ENCODE measurements around the gene DENND1C. TPM values are rescaled to one million over a fixed set of nuclear protein-coding genes. Genes with fewer than 3 reads are reported as not detected.
A peak's percentile ranks its signal among the peaks of the same experiment; 100 is the strongest.
"Not testable (repeated sequence)": the region's sequence is repeated elsewhere in the genome, so short reads cannot be mapped to it uniquely, and the experiment has no call there.

The DENND1C gene
- polyA plus RNA-seq, 3 donors from 2014 or later = 29.0 to 120 (median 32.9) TPM

GRCh38 chr19:6450166-6450565, 31.4 kb downstream of the DENND1C start:
- Mint-ChIP-seq H3K36me3 (peaks cover 15 to 23% (median 17%) of the 10 kb centered on the region in 3 donors), H3K4me3 (no peak overlapping the region)
- no peak for DNase-seq

GRCh38 chr19:6448045-6448444, 33.5 kb downstream of the DENND1C start:
- Mint-ChIP-seq H3K4me3 (no peak overlapping the region), H3K36me3 (peaks cover 8 to 11% (median 8%) of the 10 kb centered on the region in 3 donors)
- no peak for DNase-seq

More at GRCh38 chr19:6450166-6450565, 31.4 kb downstream of the DENND1C start:
- H3K27ac Mint-ChIP-seq = no peak overlapping the region
- H3K9me3 Mint-ChIP-seq = peaks cover 0 to 8% (median 2%) of the 10 kb centered on the region in 6 donors
- no peaks in the 10 kb centered on the region for H3K4me1 Mint-ChIP-seq
- no peaks in the 10 kb centered on the region for H3K27me3 Mint-ChIP-seq (ENCODE audit: low read depth in 3 of 3)

GRCh38 chr19:6446452-6446851, 35.1 kb downstream of the DENND1C start:
- Mint-ChIP-seq H3K4me1 (no peaks in the 10 kb centered on the region), H3K4me3 (no peak overlapping the region), H3K36me3 (peaks cover 3 to 4% (median 3%) of the 10 kb centered on the region in 3 donors), H3K27me3 (ENCODE audit: low read depth in 3 of 3) (no peaks in the 10 kb centered on the region), H3K9me3 (no peaks in the 10 kb centered on the region), H3K27ac (peak overlapping the region in 1 of 6 donors; percentile 67)
- no peak for DNase-seq

More at GRCh38 chr19:6448045-6448444, 33.5 kb downstream of the DENND1C start:
- H3K27me3 Mint-ChIP-seq (ENCODE audit: low read depth in 3 of 3) = no peaks in the 10 kb centered on the region
- H3K9me3 Mint-ChIP-seq = peaks cover 0 to 4% (median 0%) of the 10 kb centered on the region in 6 donors
- H3K4me1 Mint-ChIP-seq = no peaks in the 10 kb centered on the region
- no peak overlapping the region for H3K27ac Mint-ChIP-seq

- Mint-ChIP-seq H3K4me1 (no peaks in the 10 kb centered on the region), H3K4me3 (no peak overlapping the region), H3K9me3 (no peaks in the 10 kb centered on the region), H3K27me3 (ENCODE audit: low read depth in 3 of 3) (no peaks in the 10 kb centered on the region), H3K36me3 (peaks cover 3 to 4% (median 3%) of the 10 kb centered on the region in 3 donors), H3K27ac (no peak overlapping the region)
- DNase-seq = no peak
Measured at GRCh38 chr19:6443986-6444385, 37.6 kb downstream of the DENND1C start.

- H3K4me1 Mint-ChIP-seq = no peaks in the 10 kb centered on the region
- DNase-seq = no peak
- no peak overlapping the region for H3K4me3 Mint-ChIP-seq
- no peaks in the 10 kb centered on the region for H3K9me3 Mint-ChIP-seq
- peaks cover 3 to 4% (median 3%) of the 10 kb centered on the region in 3 donors for H3K36me3 Mint-ChIP-seq
- no peak overlapping the region for H3K27ac Mint-ChIP-seq
- no peaks in the 10 kb centered on the region for H3K27me3 Mint-ChIP-seq (ENCODE audit: low read depth in 3 of 3)
Measured at GRCh38 chr19:6442087-6442688, 39.4 kb downstream of the DENND1C start.

GRCh38 chr19:6440905-6441304, 40.7 kb downstream of the DENND1C start:
- Mint-ChIP-seq H3K27ac (no peak overlapping the region), H3K27me3 (ENCODE audit: low read depth in 3 of 3) (peaks cover 0 to 3% (median 0%) of the 10 kb centered on the region in 3 donors), H3K4me3 (no peak overlapping the region), H3K36me3 (no peaks in the 10 kb centered on the region), H3K4me1 (no peaks in the 10 kb centered on the region), H3K9me3 (no peaks in the 10 kb centered on the region)
- DNase-seq = no peak

- Mint-ChIP-seq H3K4me1 (no peaks in the 10 kb centered on the region), H3K9me3 (no peaks in the 10 kb centered on the region), H3K27me3 (ENCODE audit: low read depth in 3 of 3) (peaks cover 0 to 3% (median 0%) of the 10 kb centered on the region in 3 donors), H3K4me3 (no peak overlapping the region), H3K27ac (no peak overlapping the region), H3K36me3 (no peaks in the 10 kb centered on the region)
- no peak for DNase-seq
Measured at GRCh38 chr19:6439743-6440142, 41.8 kb downstream of the DENND1C start.

GRCh38 chr19:6433663-6434062, 47.9 kb downstream of the DENND1C start, which contains the start of gene SLC25A41:
Gene SLC25A41, minus strand, starts transcription at chr19:6433763. Its CDS starts 70 bp downstream, at chr19:6433693.
- Mint-ChIP-seq H3K36me3 (no peaks in the 10 kb centered on the region), H3K27me3 (ENCODE audit: low read depth in 3 of 3) (peaks cover 0 to 4% (median 4%) of the 10 kb centered on the region in 3 donors), H3K9me3 (no peaks in the 10 kb centered on the region)

GRCh38 chr19:6433165-6433564, 48.4 kb downstream of the DENND1C start:
- no peak for DNase-seq
- H3K9me3 Mint-ChIP-seq = no peaks in the 10 kb centered on the region
- no peaks in the 10 kb centered on the region for H3K4me1 Mint-ChIP-seq
- H3K27ac Mint-ChIP-seq = no peak overlapping the region
- no peak overlapping the region for H3K4me3 Mint-ChIP-seq
- H3K27me3 Mint-ChIP-seq (ENCODE audit: low read depth in 3 of 3) = peaks cover 0 to 4% (median 4%) of the 10 kb centered on the region in 3 donors
- H3K36me3 Mint-ChIP-seq = no peaks in the 10 kb centered on the region

More at GRCh38 chr19:6433663-6434062, 47.9 kb downstream of the DENND1C start, which contains the start of gene SLC25A41:
- Mint-ChIP-seq H3K27ac (no peak within 1 kb of the TSS), H3K4me1 (no peaks in the 10 kb centered on the region), H3K4me3 (no peak within 1 kb of the TSS)
- no peak for DNase-seq

- H3K27ac Mint-ChIP-seq = no peak overlapping the region
Measured at GRCh38 chr19:6431891-6432290, 49.7 kb downstream of the DENND1C start.

GRCh38 chr19:6429419-6430221, 52.0 kb downstream of the DENND1C start:
- H3K4me3 Mint-ChIP-seq = no peak overlapping the region
- no peak overlapping the region for H3K27ac Mint-ChIP-seq
- no peaks in the 10 kb centered on the region for H3K36me3 Mint-ChIP-seq
- no peak for DNase-seq
- H3K9me3 Mint-ChIP-seq = no peaks in the 10 kb centered on the region
- peaks cover 4 to 9% (median 9%) of the 10 kb centered on the region in 3 donors for H3K27me3 Mint-ChIP-seq (ENCODE audit: low read depth in 3 of 3)
- H3K4me1 Mint-ChIP-seq = peaks cover 11 to 13% of the 10 kb centered on the region in 2 donors

More at GRCh38 chr19:6431891-6432290, 49.7 kb downstream of the DENND1C start:
- no peak for DNase-seq
- no peak overlapping the region for H3K4me3 Mint-ChIP-seq
- H3K4me1 Mint-ChIP-seq = no peaks in the 10 kb centered on the region
- no peaks in the 10 kb centered on the region for H3K36me3 Mint-ChIP-seq
- H3K9me3 Mint-ChIP-seq = no peaks in the 10 kb centered on the region
- H3K27me3 Mint-ChIP-seq (ENCODE audit: low read depth in 3 of 3) = peaks cover 0 to 4% (median 3%) of the 10 kb centered on the region in 3 donors

- H3K9me3 Mint-ChIP-seq, H3K36me3 Mint-ChIP-seq, DNase-seq, H3K4me3 Mint-ChIP-seq, H3K27ac Mint-ChIP-seq: not testable (repeated sequence)
- Mint-ChIP-seq H3K27me3 (ENCODE audit: low read depth in 3 of 3) (peaks cover 4 to 10% (median 9%) of the 10 kb centered on the region in 3 donors), H3K4me1 (peaks cover 12 to 13% of the 10 kb centered on the region in 2 donors)
Measured at GRCh38 chr19:6428692-6429418, 52.7 kb downstream of the DENND1C start.

GRCh38 chr19:6427131-6427530, 54.5 kb downstream of the DENND1C start:
- Mint-ChIP-seq H3K36me3 (no peaks in the 10 kb centered on the region), H3K9me3 (no peaks in the 10 kb centered on the region), H3K27ac (no peak overlapping the region), H3K4me1 (peaks cover 30 to 31% of the 10 kb centered on the region in 2 donors), H3K27me3 (ENCODE audit: low read depth in 3 of 3) (peaks cover 5 to 9% (median 9%) of the 10 kb centered on the region in 3 donors), H3K4me3 (no peak overlapping the region)
- no peak for DNase-seq

Data from immature natural killer cell (primary cell).